Measurements from ENCODE around the gene TANGO6. TPM values are rescaled to one million over a fixed set of nuclear protein-coding genes. Genes with fewer than 3 reads are reported as not detected.

TANGO6 gene
- total and polyA plus RNA-seq, 7 donors = 5.3 to 16.2 (median 12.5) TPM

DNA sequence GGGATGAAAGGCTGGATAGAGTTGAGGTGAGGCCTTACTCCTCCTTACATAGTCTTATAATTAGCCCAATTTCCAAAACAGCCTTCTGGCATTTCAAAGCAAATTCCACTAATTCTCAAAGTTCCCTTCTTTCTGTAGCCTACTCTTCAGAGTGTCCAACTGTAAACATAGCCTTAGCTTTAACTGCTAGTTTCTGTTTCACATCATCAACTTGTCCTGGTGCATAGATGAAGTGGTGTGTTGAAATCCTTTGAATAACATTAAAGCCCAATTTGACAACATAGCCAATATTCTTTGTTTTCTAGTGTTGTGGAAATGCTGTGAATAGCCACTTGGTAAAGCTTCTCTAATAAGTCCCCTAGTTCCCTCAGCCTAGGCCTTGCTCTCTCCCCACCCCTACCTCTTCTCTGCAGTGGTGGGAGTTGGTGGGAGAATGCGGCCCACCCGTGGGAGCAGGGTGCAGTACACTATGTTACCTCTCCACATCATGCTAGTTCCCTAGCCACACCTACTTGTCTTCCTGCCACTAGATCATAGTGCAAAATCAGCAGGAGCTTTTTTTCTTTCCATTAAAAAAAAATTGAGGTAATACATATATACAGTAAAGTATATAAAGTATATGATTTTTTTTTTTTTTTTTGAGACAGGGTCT, 135.1 kb downstream of the TANGO6 start:
- Histone ChIP-seq H3K27me3 (ENCODE audit: insufficient read depth in 3 of 3, low read length in 2 of 3) (no peaks in the 10 kb centered on the region), H3K27ac (no peak overlapping the region), H3K4me1 (no peaks in the 10 kb centered on the region), H3K4me3 (no peak overlapping the region), H3K9me3 (no peaks in the 10 kb centered on the region), H3K36me3 (ENCODE audit: insufficient read depth in 1 of 2, low read depth in 1 of 2) (peaks cover 3 to 51% of the 10 kb centered on the region in 2 donors)
- DNase-seq (no peak), ATAC-seq (no peak)
- TF ChIP-seq, protein P1, sequence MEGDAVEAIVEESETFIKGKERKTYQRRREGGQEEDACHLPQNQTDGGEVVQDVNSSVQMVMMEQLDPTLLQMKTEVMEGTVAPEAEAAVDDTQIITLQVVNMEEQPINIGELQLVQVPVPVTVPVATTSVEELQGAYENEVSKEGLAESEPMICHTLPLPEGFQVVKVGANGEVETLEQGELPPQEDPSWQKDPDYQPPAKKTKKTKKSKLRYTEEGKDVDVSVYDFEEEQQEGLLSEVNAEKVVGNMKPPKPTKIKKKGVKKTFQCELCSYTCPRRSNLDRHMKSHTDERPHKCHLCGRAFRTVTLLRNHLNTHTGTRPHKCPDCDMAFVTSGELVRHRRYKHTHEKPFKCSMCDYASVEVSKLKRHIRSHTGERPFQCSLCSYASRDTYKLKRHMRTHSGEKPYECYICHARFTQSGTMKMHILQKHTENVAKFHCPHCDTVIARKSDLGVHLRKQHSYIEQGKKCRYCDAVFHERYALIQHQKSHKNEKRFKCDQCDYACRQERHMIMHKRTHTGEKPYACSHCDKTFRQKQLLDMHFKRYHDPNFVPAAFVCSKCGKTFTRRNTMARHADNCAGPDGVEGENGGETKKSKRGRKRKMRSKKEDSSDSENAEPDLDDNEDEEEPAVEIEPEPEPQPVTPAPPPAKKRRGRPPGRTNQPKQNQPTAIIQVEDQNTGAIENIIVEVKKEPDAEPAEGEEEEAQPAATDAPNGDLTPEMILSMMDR (IDR thresholded peaks at IDR 0.05) = no peak
- intact Hi-C loops (cut with DNase I) = no loop called here
- WGBS, 3 donors = 82 to 88% (median 87%) methylated on average over 2 of the region's 2 CpGs

DNA sequence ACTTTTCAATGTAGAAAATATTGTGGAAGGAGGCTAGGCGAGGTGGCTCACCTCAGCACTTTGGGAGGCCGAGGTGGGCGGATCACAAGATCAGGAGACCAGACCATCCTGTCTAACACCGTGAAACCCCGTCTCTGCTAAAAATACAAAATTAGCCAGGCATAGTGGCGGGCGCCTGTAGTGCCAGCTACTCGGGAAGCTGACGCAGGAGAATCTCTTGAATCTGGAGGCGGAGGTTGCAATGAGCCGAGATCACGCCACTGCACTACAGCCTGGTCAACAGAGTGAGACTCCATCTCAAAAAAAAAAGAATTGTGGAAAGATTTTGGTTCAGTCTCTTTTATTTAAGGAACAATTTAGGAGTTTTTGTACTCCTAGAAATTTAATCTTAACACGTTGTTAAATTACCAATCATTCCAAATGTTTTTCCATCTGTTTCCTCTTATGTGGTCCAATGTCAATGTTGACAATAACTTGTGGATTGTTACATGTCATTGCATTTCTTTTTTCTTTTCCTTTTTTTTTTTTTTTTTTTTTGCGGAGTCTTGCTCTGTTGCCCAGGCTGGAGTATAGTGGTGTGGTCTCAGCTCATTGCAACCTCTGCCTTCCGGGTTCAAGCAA, 137.5 kb downstream of the TANGO6 start:
- no peaks in the 10 kb centered on the region for H3K9me3 ChIP-seq

DNA sequence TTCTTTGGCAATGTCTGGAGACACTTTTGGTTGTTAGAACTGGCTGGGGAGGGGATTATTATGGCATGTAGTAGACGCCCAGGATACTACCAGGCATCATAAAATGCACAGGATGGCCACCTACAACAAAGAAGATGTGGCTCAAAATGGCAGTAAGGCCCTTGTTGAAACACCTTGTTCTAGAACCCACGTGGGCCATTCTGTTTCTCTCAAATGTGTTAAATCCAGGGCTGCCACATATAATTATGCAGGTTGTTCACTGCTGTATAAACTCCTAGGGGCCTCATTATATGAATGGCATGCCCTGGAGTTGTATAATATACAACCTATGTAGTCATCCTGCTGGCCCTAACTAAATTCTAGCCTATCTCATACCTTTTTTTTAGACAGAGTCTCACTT, 138.6 kb downstream of the TANGO6 start:
- H3K9me3 ChIP-seq = no peaks in the 10 kb centered on the region
- intact Hi-C loops (cut with DNase I) = no loop called here
- TF ChIP-seq, protein P1 (IDR thresholded peaks at IDR 0.05) = no peak
- no peak overlapping the region for H3K4me3 ChIP-seq
- ATAC-seq (no peak), DNase-seq (no peak)
- no peak overlapping the region for H3K27ac ChIP-seq
- no peaks in the 10 kb centered on the region for H3K27me3 ChIP-seq (ENCODE audit: insufficient read depth in 3 of 3, low read length in 2 of 3)
- no peaks in the 10 kb centered on the region for H3K4me1 ChIP-seq
- H3K36me3 ChIP-seq (ENCODE audit: insufficient read depth in 1 of 2, low read depth in 1 of 2) = peaks cover 0 to 17% of the 10 kb centered on the region in 2 donors
- WGBS, 3 donors = 84 to 100% (median 91%) methylated on average over 2 of the region's 2 CpGs

More for the DNA sequence above, 137.5 kb downstream of the TANGO6 start:
- TF ChIP-seq, protein P1 (IDR thresholded peaks at IDR 0.05) = no peak
- ATAC-seq (no peak), DNase-seq (no peak)
- 81 to 85% (median 85%) methylated on average over 15 of the region's 15 CpGs for whole genome bisulfite sequencing, 3 donors
- no peak overlapping the region for H3K27ac ChIP-seq
- no peaks in the 10 kb centered on the region for H3K27me3 ChIP-seq (ENCODE audit: insufficient read depth in 3 of 3, low read length in 2 of 3)
- intact Hi-C loops (cut with DNase I) = no loop called here
- H3K4me3 ChIP-seq = no peak overlapping the region
- H3K36me3 ChIP-seq (ENCODE audit: insufficient read depth in 1 of 2, low read depth in 1 of 2) = peaks cover 0 to 28% of the 10 kb centered on the region in 2 donors
- H3K4me1 ChIP-seq = no peaks in the 10 kb centered on the region

DNA sequence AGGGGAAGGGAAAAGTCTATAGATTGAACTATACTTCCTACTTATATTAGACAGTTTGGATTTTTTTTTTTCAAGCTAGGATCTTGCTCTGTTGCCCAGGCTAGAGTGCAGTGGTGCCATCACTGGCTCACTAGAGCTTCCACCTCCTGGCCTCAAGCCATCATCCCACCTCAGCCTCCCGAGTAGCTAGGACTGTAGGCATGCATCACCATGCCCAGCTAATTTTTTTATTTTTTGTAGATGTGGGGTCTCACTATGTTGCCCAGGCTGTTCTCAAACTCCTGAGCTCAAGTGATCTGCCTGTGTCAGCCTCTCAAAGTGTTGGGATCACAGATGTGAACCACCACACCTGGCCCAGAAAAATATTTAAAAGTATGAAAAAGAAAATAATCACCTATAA, 141.1 kb downstream of the TANGO6 start:
- TF ChIP-seq, protein P1 (IDR thresholded peaks at IDR 0.05) = no peak
- ATAC-seq = no peak
- no peaks in the 10 kb centered on the region for H3K27me3 ChIP-seq (ENCODE audit: insufficient read depth in 3 of 3, low read length in 2 of 3)
- no peaks in the 10 kb centered on the region for H3K9me3 ChIP-seq
- WGBS, 3 donors = 75 to 85% (median 83%) methylated on average over 1 of the region's 1 CpG
- peaks cover 0 to 3% of the 10 kb centered on the region in 2 donors for H3K36me3 ChIP-seq (ENCODE audit: insufficient read depth in 1 of 2, low read depth in 1 of 2)
- H3K4me1 ChIP-seq = no peaks in the 10 kb centered on the region
- no peak overlapping the region for H3K4me3 ChIP-seq
- intact Hi-C loops (cut with DNase I) = no loop called here
- no peak overlapping the region for H3K27ac ChIP-seq
- no peak for DNase-seq
